Caco-2 (cell line): Measurements from ENCODE around the gene SIN3B. TPM values are rescaled to one million over a fixed set of nuclear protein-coding genes. Genes with fewer than 3 reads are reported as not detected.
"Not testable (repeated sequence)": the region's sequence is repeated elsewhere in the genome, so short reads cannot be mapped to it uniquely, and the experiment has no call there.

Source experiments
- BruUV-seq: library from RNA; stranded (reverse); fragments of 400-500 nt; replicated peaks from 2 replicates; lab custom pipeline; 2021; lab: Mats Ljungman, UMichigan
- CTCF ChIA-PET: fragments of 300-600 bp; sonication (Branson Sonifier 250); formaldehyde crosslinking; loops from one replicate; lab custom pipeline; 2022; ENCODE audit warnings: antibody characterized with exemption; lab: Charles Lee
- POLR2A ChIA-PET: fragments of 300-600 bp; sonication (Branson Sonifier 250); formaldehyde crosslinking; loops from one replicate; lab custom pipeline; 2022; ENCODE audit warnings: antibody characterized with exemption; lab: Charles Lee
- DNase-seq, 2 experiments: peaks; one replicate each; pipeline versions ENCODE4 v3.0.0 to v3.0.0-alpha.2; 2020 to 2022
- H3K27me3 ChIP-seq: replicated peaks from 2 replicates; pipeline ENCODE4 v1.6.0; 2011; ENCODE audit warnings: low read length; ENCODE audit not compliant: control insufficient read depth, insufficient read depth
- H3K36me3 ChIP-seq: 2 replicates; pipeline ENCODE4 v1.5.1; 2011; ENCODE audit warnings: low read length; ENCODE audit not compliant: control insufficient read depth, insufficient read depth
- H3K4me1 ChIP-seq: fragments of 250-450 bp; sonication (Bioruptor Pico); 2 replicates; pipeline ENCODE4 v1.5.1; 2020; ENCODE audit warnings: mild to moderate bottlenecking
- H3K4me3 ChIP-seq: 2 replicates; pipeline ENCODE4 v1.5.1; 2011; ENCODE audit warnings: low read depth, mild to moderate bottlenecking, control low read depth, low read length
- H3K9me3 ChIP-seq: fragments of 250-450 bp; sonication (Bioruptor Pico); 2 replicates; pipeline ENCODE4 v1.5.1; 2020; ENCODE audit warnings: mild to moderate bottlenecking, moderate library complexity
- H3K27ac Mint-ChIP-seq: one replicate; pipeline ENCODE4 v1.8.0; 2022; ENCODE audit warnings: mixed read lengths; ENCODE audit not compliant: unreplicated experiment
- H3K27me3 Mint-ChIP-seq: one replicate; pipeline ENCODE4 v1.8.0; 2022; ENCODE audit warnings: mixed read lengths; ENCODE audit not compliant: insufficient read depth, unreplicated experiment
- H3K36me3 Mint-ChIP-seq: one replicate; pipeline ENCODE4 v1.8.0; 2022; ENCODE audit warnings: mild to moderate bottlenecking, mixed read lengths; ENCODE audit not compliant: insufficient read depth, unreplicated experiment
- H3K4me1 Mint-ChIP-seq: one replicate; pipeline ENCODE4 v1.8.0; 2022; ENCODE audit warnings: low read depth, mixed read lengths; ENCODE audit not compliant: unreplicated experiment
- H3K4me3 Mint-ChIP-seq: one replicate; pipeline ENCODE4 v1.8.0; 2022; ENCODE audit warnings: mild to moderate bottlenecking, moderate library complexity, mixed read lengths; ENCODE audit not compliant: unreplicated experiment
- H3K9me3 Mint-ChIP-seq: one replicate; pipeline ENCODE4 v1.8.0; 2022; ENCODE audit warnings: mixed read lengths; ENCODE audit not compliant: unreplicated experiment
- intact Hi-C: fragments of 100-400 bp; cut with micrococcal nuclease; formaldehyde crosslinking; loops from one replicate; pipeline ENCODE4 v1.10.0; 2022; ENCODE audit not compliant: unreplicated experiment
- total RNA-seq: library from RNA; stranded (reverse); gene quantifications from 2 replicates; pipeline ENCODE4 v1.2.3, GENCODE V29; 2022
- TF ChIP-seq, protein P1 (sequence below), 2 experiments: fragments of 200-600 bp in 1 of 2; IDR thresholded peaks; 1 replicate in 1 of 2; 2 replicates in 1 of 2; pipeline versions ENCODE4 v1.5.1 to v1.8.0; 2011 to 2022; ENCODE audit warnings: antibody characterized with exemption in 1 of 2, control low read depth in 1 of 2, inconsistent platforms in 1 of 2, low read depth in 1 of 2, low read length in 1 of 2, mild to moderate bottlenecking in 1 of 2, moderate library complexity in 1 of 2; ENCODE audit not compliant: insufficient read depth in 1 of 2, severe bottlenecking in 1 of 2, unreplicated experiment in 1 of 2

SIN3B gene
- total RNA-seq, 1 experiment from 2014 or later: 56.9 TPM

DNA sequence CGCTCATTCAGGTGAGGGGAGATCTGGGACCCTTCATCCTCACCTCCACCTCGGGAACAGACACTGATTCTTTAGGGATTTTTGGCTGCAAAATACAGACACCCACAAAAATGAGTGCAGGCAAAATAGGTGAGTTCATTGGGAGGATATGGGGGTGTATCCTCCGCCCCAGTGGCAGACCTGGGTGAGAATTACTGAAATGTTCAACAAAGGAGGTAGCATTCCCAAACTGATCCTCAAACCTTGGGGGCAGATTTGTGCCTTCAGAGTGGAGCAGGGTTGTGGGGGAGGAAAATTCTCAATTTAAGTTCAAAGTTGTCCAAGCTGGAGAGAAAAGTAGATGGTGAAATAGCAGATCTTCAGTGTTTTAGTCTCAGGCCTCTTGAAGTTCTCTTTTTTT, 31.3 kb upstream of the SIN3B start:
- H3K36me3 ChIP-seq: no peaks in the 10 kb centered on the region
- no peak for DNase-seq
- Mint-ChIP-seq H3K27me3 (no peaks in the 10 kb centered on the region), H3K27ac (no peak overlapping the region), H3K36me3 (no peaks in the 10 kb centered on the region), H3K9me3 (peaks cover 17% of the 10 kb centered on the region), H3K4me1 (no peaks in the 10 kb centered on the region), H3K4me3 (no peak overlapping the region)
- no peaks in the 10 kb centered on the region for H3K4me1 ChIP-seq
- ChIA-PET CTCF (no interaction called here), POLR2A (no interaction called here)
- BruUV-seq: no TSS peak
- no peak overlapping the region for H3K4me3 ChIP-seq
- peaks cover 7% of the 10 kb centered on the region for H3K9me3 ChIP-seq
- no peaks in the 10 kb centered on the region for H3K27me3 ChIP-seq
- TF ChIP-seq, protein P1, sequence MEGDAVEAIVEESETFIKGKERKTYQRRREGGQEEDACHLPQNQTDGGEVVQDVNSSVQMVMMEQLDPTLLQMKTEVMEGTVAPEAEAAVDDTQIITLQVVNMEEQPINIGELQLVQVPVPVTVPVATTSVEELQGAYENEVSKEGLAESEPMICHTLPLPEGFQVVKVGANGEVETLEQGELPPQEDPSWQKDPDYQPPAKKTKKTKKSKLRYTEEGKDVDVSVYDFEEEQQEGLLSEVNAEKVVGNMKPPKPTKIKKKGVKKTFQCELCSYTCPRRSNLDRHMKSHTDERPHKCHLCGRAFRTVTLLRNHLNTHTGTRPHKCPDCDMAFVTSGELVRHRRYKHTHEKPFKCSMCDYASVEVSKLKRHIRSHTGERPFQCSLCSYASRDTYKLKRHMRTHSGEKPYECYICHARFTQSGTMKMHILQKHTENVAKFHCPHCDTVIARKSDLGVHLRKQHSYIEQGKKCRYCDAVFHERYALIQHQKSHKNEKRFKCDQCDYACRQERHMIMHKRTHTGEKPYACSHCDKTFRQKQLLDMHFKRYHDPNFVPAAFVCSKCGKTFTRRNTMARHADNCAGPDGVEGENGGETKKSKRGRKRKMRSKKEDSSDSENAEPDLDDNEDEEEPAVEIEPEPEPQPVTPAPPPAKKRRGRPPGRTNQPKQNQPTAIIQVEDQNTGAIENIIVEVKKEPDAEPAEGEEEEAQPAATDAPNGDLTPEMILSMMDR (IDR thresholded peaks at IDR 0.05; ENCODE audit: insufficient read depth in 1 of 2, low read depth in 1 of 2, low read length in 1 of 2, severe bottlenecking in 1 of 2, unreplicated experiment in 1 of 2): no peak
- intact Hi-C loops: no loop called here

DNA sequence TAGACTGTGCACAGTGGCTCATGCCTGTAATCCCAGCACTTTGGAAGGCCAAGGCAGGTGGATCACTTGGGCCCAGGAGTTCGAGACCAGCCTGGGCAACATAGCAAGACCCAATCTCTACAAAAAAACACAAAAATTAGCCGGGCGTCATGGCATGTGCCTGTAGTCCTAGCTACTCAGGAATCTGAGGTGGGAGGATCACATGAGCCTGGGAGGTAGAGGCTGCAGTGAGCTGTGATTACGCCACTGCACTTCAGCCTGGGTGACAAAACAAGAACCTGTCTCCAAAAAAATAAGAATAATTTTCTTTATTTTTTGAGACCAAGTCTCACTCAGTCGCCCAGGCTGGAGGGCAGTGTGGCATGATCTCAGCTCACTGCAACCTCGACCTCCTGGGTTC, 30.9 kb upstream of the SIN3B start:
- H3K9me3 ChIP-seq: not testable (repeated sequence)

DNA sequence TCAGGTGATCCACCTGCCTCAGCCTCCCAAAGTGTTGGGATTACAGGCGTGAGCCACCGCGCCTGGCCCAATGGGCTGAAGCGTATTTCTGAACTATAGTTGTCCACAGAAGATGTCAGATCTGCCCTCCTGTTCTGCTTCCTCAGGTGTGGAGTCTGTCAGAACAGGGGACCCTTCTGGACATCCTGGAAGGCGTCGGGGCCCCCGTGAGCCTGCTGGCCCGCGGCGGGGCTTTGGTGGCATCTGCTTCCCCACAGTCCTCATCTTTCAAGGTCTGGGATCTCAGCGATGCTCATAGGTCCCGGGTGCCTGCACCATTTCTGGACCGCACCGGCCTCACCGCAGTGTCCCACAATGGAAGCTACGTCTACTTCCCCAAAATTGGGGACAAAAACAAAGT, 29.5 kb upstream of the SIN3B start:
- no peaks in the 10 kb centered on the region for H3K36me3 ChIP-seq
- H3K36me3 Mint-ChIP-seq: no peaks in the 10 kb centered on the region
- no peaks in the 10 kb centered on the region for H3K27me3 Mint-ChIP-seq
- no peak for DNase-seq
- BruUV-seq: no TSS peak
- TF ChIP-seq, protein P1 (IDR thresholded peaks at IDR 0.05; ENCODE audit: insufficient read depth in 1 of 2, low read depth in 1 of 2, low read length in 1 of 2, severe bottlenecking in 1 of 2, unreplicated experiment in 1 of 2): no peak
- H3K9me3 ChIP-seq: peaks cover 7% of the 10 kb centered on the region
- intact Hi-C loops: no loop called here
- H3K4me1 ChIP-seq: no peaks in the 10 kb centered on the region
- no peaks in the 10 kb centered on the region for H3K27me3 ChIP-seq
- H3K4me1 Mint-ChIP-seq: no peaks in the 10 kb centered on the region
- POLR2A ChIA-PET: no interaction called here
- H3K4me3 ChIP-seq: no peak overlapping the region
- H3K9me3 Mint-ChIP-seq: peaks cover 17% of the 10 kb centered on the region
- no peak overlapping the region for H3K27ac Mint-ChIP-seq
- CTCF ChIA-PET: no interaction called here
- no peak overlapping the region for H3K4me3 Mint-ChIP-seq

More for the DNA sequence above, 30.9 kb upstream of the SIN3B start:
- H3K4me1 Mint-ChIP-seq, H3K36me3 Mint-ChIP-seq, intact Hi-C loops, H3K36me3 ChIP-seq, H3K4me3 Mint-ChIP-seq, H3K27me3 ChIP-seq, H3K27ac Mint-ChIP-seq, H3K4me1 ChIP-seq, DNase-seq, BruUV-seq, H3K27me3 Mint-ChIP-seq, CTCF ChIA-PET, POLR2A ChIA-PET, H3K4me3 ChIP-seq: not testable (repeated sequence)
- H3K9me3 Mint-ChIP-seq: peaks cover 17% of the 10 kb centered on the region

DNA sequence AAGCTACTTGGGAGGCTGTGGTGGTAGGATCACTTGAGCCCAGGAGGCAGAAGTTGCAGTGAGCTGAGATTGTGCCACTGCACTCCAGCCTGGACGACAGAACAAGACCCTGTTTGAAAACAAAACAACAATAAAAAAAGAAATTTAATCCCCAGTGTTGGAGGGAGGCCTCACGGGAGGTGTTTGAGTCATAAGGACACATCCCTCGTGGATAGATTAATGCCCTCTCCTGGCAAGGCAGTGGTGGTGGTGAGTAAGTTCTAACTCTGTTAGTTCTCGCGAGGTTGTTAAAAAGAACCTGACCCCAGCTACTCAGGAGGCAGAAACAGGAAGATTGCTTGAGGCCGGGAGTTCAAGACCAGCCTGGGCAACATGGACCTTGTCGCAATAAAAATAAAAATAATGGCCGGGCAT, 27.6 kb upstream of the SIN3B start:
- ChIA-PET POLR2A (no interaction called here), CTCF (no interaction called here)
- Mint-ChIP-seq H3K9me3 (peaks cover 4% of the 10 kb centered on the region), H3K27ac (no peak overlapping the region), H3K4me3 (no peak overlapping the region), H3K27me3 (no peaks in the 10 kb centered on the region), H3K36me3 (no peaks in the 10 kb centered on the region), H3K4me1 (no peaks in the 10 kb centered on the region)
- no peaks in the 10 kb centered on the region for H3K9me3 ChIP-seq
- BruUV-seq: no TSS peak
- no peak overlapping the region for H3K4me3 ChIP-seq
- no peaks in the 10 kb centered on the region for H3K4me1 ChIP-seq
- H3K27me3 ChIP-seq: no peaks in the 10 kb centered on the region
- no peaks in the 10 kb centered on the region for H3K36me3 ChIP-seq
- intact Hi-C loops: no loop called here
- DNase-seq: no peak
- TF ChIP-seq, protein P1 (IDR thresholded peaks at IDR 0.05; ENCODE audit: insufficient read depth in 1 of 2, low read depth in 1 of 2, low read length in 1 of 2, severe bottlenecking in 1 of 2, unreplicated experiment in 1 of 2): no peak
